MM.1S (cell line): ENCODE measurements around the gene PRSS33.

Experiments
- CTCF ChIP-seq: fragments of 300-600 bp; sonication (generic); IDR thresholded peaks from 2 replicates; pipeline ENCODE4 v1.5.1; 2016; ENCODE audit warnings: antibody characterized with exemption, low read length, mixed read lengths
- EZH2 ChIP-seq: fragments of 300-600 bp; sonication (generic); optimal IDR thresholded peaks from 2 replicates; pipeline ENCODE3; 2017; ENCODE audit warnings: low read depth, mild to moderate bottlenecking, antibody characterized with exemption, low read length, mixed read lengths

DNA sequence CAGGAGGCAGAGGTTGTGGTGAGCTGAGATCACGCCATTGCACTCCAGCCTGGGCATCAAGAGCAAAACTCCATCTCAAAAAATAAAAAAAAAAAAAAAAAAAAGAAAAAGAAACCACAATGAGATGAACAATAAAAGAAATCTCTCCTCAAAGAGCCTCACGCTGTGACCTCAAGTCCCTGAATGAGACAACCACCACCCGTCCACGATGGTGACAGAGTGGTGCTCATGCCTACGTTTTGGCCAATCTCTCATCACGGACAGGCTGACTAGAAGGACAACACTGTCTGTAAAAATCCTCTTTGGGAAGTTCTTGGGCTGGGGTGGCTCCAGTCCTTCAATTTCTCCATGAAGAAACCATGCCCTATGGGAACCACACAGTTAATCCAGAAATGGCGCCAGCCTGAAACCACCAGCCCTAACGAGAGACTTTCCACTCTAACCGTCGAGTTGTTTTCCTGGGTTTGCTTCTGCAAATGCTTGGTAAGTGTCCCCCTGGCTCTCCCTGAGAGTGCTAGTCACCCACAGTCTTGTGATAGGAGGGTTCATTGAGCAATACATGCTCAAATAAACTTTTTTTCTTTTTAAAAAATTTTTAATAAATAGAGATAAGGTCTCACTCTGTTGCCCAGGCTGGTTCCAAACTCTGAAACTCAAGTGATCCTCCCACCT is 52.4 kb downstream of the PRSS33 start:
- TF ChIP-seq CTCF (no peak), EZH2 (no peak)
